Astrocyte (in vitro differentiated cells and primary cell): ENCODE results near the gene OSBPL3. TPM values are rescaled to one million over a fixed set of nuclear protein-coding genes. Genes with fewer than 3 reads are reported as not detected.

Experiments used
- DNase-seq: peaks from one replicate; pipeline ENCODE4 v3.0.0-alpha.2; 2010; ENCODE audit warnings: low read depth
- FAIRE-seq: peaks from 2 replicates; lab custom pipeline; 2011; peaks lifted over from hg19 to GRCh38; lab: Jason Lieb, UNC
- H2AFZ ChIP-seq: 2 replicates; pipeline ENCODE4 v1.6.0; 2012; ENCODE audit warnings: low read depth, low read length, inconsistent platforms
- H3K27ac ChIP-seq: 2 replicates; pipeline ENCODE4 v1.5.1; 2011; ENCODE audit warnings: low read depth, low read length, inconsistent platforms
- H3K27me3 ChIP-seq: 2 replicates; pipeline ENCODE4 v1.6.0; 2011; ENCODE audit warnings: low read length, inconsistent platforms; ENCODE audit not compliant: insufficient read depth
- H3K36me3 ChIP-seq: 2 replicates; pipeline ENCODE4 v1.5.1; 2011; ENCODE audit warnings: low read length, inconsistent platforms; ENCODE audit not compliant: insufficient read depth
- H3K4me1 ChIP-seq: 2 replicates; pipeline ENCODE4 v1.5.1; 2011; ENCODE audit warnings: low read length, inconsistent platforms; ENCODE audit not compliant: insufficient read depth
- H3K4me2 ChIP-seq: 2 replicates; pipeline ENCODE4 v1.6.0; 2012; ENCODE audit warnings: low read length, inconsistent platforms
- H3K4me3 ChIP-seq: 2 replicates; pipeline ENCODE4 v1.5.1; 2011; ENCODE audit warnings: low read depth, mild to moderate bottlenecking, low read length, inconsistent platforms; ENCODE audit not compliant: insufficient read depth
- H3K79me2 ChIP-seq: 2 replicates; pipeline ENCODE4 v1.6.0; 2012; ENCODE audit warnings: mild to moderate bottlenecking, low read length, inconsistent platforms; ENCODE audit not compliant: insufficient read depth
- H3K9ac ChIP-seq: 2 replicates; pipeline ENCODE4 v1.6.0; 2012; ENCODE audit warnings: mild to moderate bottlenecking, low read length, inconsistent platforms
- H3K9me3 ChIP-seq: 2 replicates; pipeline ENCODE4 v1.5.1; 2012; ENCODE audit warnings: low read depth, mild to moderate bottlenecking, low read length, inconsistent platforms; ENCODE audit not compliant: insufficient read depth
- H4K20me1 ChIP-seq: 2 replicates; pipeline ENCODE4 v1.6.0; 2012; ENCODE audit warnings: low read length, inconsistent platforms; ENCODE audit not compliant: insufficient read depth
- H3K27ac Mint-ChIP-seq: one replicate; pipeline ENCODE4 v1.8.0; 2021; ENCODE audit warnings: mild to moderate bottlenecking, mixed read lengths; ENCODE audit not compliant: unreplicated experiment
- H3K27me3 Mint-ChIP-seq: one replicate; pipeline ENCODE4 v1.8.0; 2021; ENCODE audit warnings: low read depth, mixed read lengths; ENCODE audit not compliant: unreplicated experiment
- H3K36me3 Mint-ChIP-seq: one replicate; pipeline ENCODE4 v1.8.0; 2021; ENCODE audit warnings: low read depth, mixed read lengths; ENCODE audit not compliant: unreplicated experiment
- H3K4me1 Mint-ChIP-seq: one replicate; pipeline ENCODE4 v1.8.0; 2021; ENCODE audit warnings: low read depth, mixed read lengths; ENCODE audit not compliant: unreplicated experiment
- H3K4me3 Mint-ChIP-seq: one replicate; pipeline ENCODE4 v1.8.0; 2021; ENCODE audit warnings: mild to moderate bottlenecking, moderate library complexity, mixed read lengths; ENCODE audit not compliant: unreplicated experiment
- H3K9me3 Mint-ChIP-seq: one replicate; pipeline ENCODE4 v1.8.0; 2021; ENCODE audit warnings: mild to moderate bottlenecking, mixed read lengths; ENCODE audit not compliant: unreplicated experiment
- CTCF ChIP-seq: IDR thresholded peaks from 2 replicates; pipeline ENCODE4 v1.5.1; 2011; ENCODE audit warnings: low read depth, mild to moderate bottlenecking, inconsistent platforms, low read length, moderate library complexity; ENCODE audit not compliant: insufficient read depth
- EZH2 ChIP-seq: IDR thresholded peaks from 2 replicates; pipeline ENCODE4 v1.6.1; 2012; ENCODE audit warnings: mild to moderate bottlenecking, low read length, inconsistent platforms; ENCODE audit not compliant: insufficient read depth
- total RNA-seq: library from RNA; stranded (reverse); gene quantifications from 2 replicates; pipeline ENCODE4 v1.2.1, GENCODE V29; 2021

Gene OSBPL3
- total RNA-seq, 1 donor from 2014 or later: 62.9 TPM

GRCh38 chr7:24764972-24765744 lies 214.8 kb downstream of the OSBPL3 start:
- no peak overlapping the region for H3K4me2 ChIP-seq
- no peaks in the 10 kb centered on the region for H3K4me1 ChIP-seq
- Mint-ChIP-seq H3K4me1 (peaks cover 2% of the 10 kb centered on the region), H3K27ac (no peak overlapping the region), H3K9me3 (no peaks in the 10 kb centered on the region), H3K4me3 (no peak overlapping the region), H3K27me3 (peaks cover 2% of the 10 kb centered on the region), H3K36me3 (no peaks in the 10 kb centered on the region)
- FAIRE-seq (no peak), DNase-seq (no peak)
- H3K79me2 ChIP-seq: no peaks in the 10 kb centered on the region
- no peak overlapping the region for H3K27ac ChIP-seq
- H4K20me1 ChIP-seq: no peaks in the 10 kb centered on the region
- no peak overlapping the region for H3K4me3 ChIP-seq
- H3K36me3 ChIP-seq: no peaks in the 10 kb centered on the region
- no peaks in the 10 kb centered on the region for H3K9me3 ChIP-seq
- TF ChIP-seq EZH2 (no peak), CTCF (no peak)
- H2AFZ ChIP-seq: no peak overlapping the region
- H3K9ac ChIP-seq: no peak overlapping the region
- no peaks in the 10 kb centered on the region for H3K27me3 ChIP-seq

- no peak overlapping the region for H3K4me3 Mint-ChIP-seq
- no peak overlapping the region for H3K4me2 ChIP-seq
- H3K27me3 ChIP-seq: no peaks in the 10 kb centered on the region
- no peaks in the 10 kb centered on the region for H3K4me1 ChIP-seq
- no peaks in the 10 kb centered on the region for H3K79me2 ChIP-seq
- FAIRE-seq (no peak), DNase-seq (no peak)
- no peak overlapping the region for H3K27ac Mint-ChIP-seq
- no peak overlapping the region for H2AFZ ChIP-seq
- H3K9ac ChIP-seq: no peak overlapping the region
- no peaks in the 10 kb centered on the region for H3K36me3 Mint-ChIP-seq
- H3K9me3 Mint-ChIP-seq: no peaks in the 10 kb centered on the region
- H3K36me3 ChIP-seq: no peaks in the 10 kb centered on the region
- H3K9me3 ChIP-seq: no peaks in the 10 kb centered on the region
- peaks cover 1% of the 10 kb centered on the region for H3K27me3 Mint-ChIP-seq
- H3K4me3 ChIP-seq: no peak overlapping the region
- H3K27ac ChIP-seq: no peak overlapping the region
- peaks cover 2% of the 10 kb centered on the region for H3K4me1 Mint-ChIP-seq
- H4K20me1 ChIP-seq: no peaks in the 10 kb centered on the region
- TF ChIP-seq EZH2: no peak
- no peak for TF ChIP-seq CTCF
Observed at GRCh38 chr7:24764011-24764410, 216.0 kb downstream of the OSBPL3 start.

- no peaks in the 10 kb centered on the region for H3K4me1 Mint-ChIP-seq
Observed at GRCh38 chr7:24763303-24763901, 216.6 kb downstream of the OSBPL3 start.

More at GRCh38 chr7:24763303-24763901, 216.6 kb downstream of the OSBPL3 start:
- Mint-ChIP-seq H3K9me3 (no peaks in the 10 kb centered on the region), H3K4me3 (no peak overlapping the region), H3K27ac (no peak overlapping the region), H3K27me3 (peaks cover 1% of the 10 kb centered on the region), H3K36me3 (no peaks in the 10 kb centered on the region)
- no peak for TF ChIP-seq CTCF
- no peak for TF ChIP-seq EZH2
- no peak overlapping the region for H3K4me3 ChIP-seq
- no peaks in the 10 kb centered on the region for H3K79me2 ChIP-seq
- FAIRE-seq: no peak
- no peak overlapping the region for H3K4me2 ChIP-seq
- H3K9me3 ChIP-seq: no peaks in the 10 kb centered on the region
- H3K27ac ChIP-seq: no peak overlapping the region
- no peak overlapping the region for H2AFZ ChIP-seq
- H3K9ac ChIP-seq: no peak overlapping the region
- H3K4me1 ChIP-seq: no peaks in the 10 kb centered on the region
- H3K27me3 ChIP-seq: no peaks in the 10 kb centered on the region
- H4K20me1 ChIP-seq: no peaks in the 10 kb centered on the region
- H3K36me3 ChIP-seq: no peaks in the 10 kb centered on the region
- DNase-seq: no peak
